ENCODE data around the gene TBC1D25.

The TBC1D25 gene

GRCh38 chrX:48580662-48581061 is 41.1 kb downstream of the TBC1D25 start:
- H3K4me2 ChIP-seq (ENCODE audit: low read depth, low read length, poor library complexity, severe bottlenecking): no peak overlapping the region
- no peak overlapping the region for H3K9ac ChIP-seq (ENCODE audit: low read length)
- H3K36me3 ChIP-seq (ENCODE audit: low read length): peaks cover 22% of the 10 kb centered on the region
- H3K79me2 ChIP-seq (ENCODE audit: insufficient read depth, low read length): peaks cover 6% of the 10 kb centered on the region
- no peak overlapping the region for H2AFZ ChIP-seq (ENCODE audit: low read depth, low read length, severe bottlenecking)
- H3F3A ChIP-seq (ENCODE audit: insufficient read depth): peaks cover 30% of the 10 kb centered on the region
- H3K4me3 ChIP-seq (ENCODE audit: insufficient read depth, low read length, poor library complexity, severe bottlenecking): no peak overlapping the region
- H3K9me2 ChIP-seq (replicated peaks; ENCODE audit: insufficient read depth, low read length): no peaks in the 10 kb centered on the region
- H3K27me3 ChIP-seq (ENCODE audit: low read length): no peaks in the 10 kb centered on the region
- TF ChIP-seq EZH2phosphoT487 (conservative IDR thresholded peaks at IDR 0.05; ENCODE audit: low read length): no peak
- no peak for TF ChIP-seq CTCF (IDR thresholded peaks at IDR 0.05; ENCODE audit: insufficient read depth, low read length, poor library complexity, severe bottlenecking)
- peaks cover 2% of the 10 kb centered on the region; the same call in 1 of the 2 replicates for H4K20me1 ChIP-seq (ENCODE audit: low read depth, low read length)
- no peak overlapping the region for H3K27ac ChIP-seq (ENCODE audit: low read depth, low read length)
- no peaks in the 10 kb centered on the region for H3K9me3 ChIP-seq (ENCODE audit: insufficient read depth, low read length)

- H3K9me2 ChIP-seq (replicated peaks; ENCODE audit: insufficient read depth, low read length): no peaks in the 10 kb centered on the region
- no peaks in the 10 kb centered on the region for H3K27me3 ChIP-seq (ENCODE audit: low read length)
- H4K20me1 ChIP-seq (ENCODE audit: low read depth, low read length): no peaks in the 10 kb centered on the region
- no peak overlapping the region for H3K9ac ChIP-seq (ENCODE audit: low read length)
- no peak overlapping the region for H3K27ac ChIP-seq (ENCODE audit: low read depth, low read length)
- TF ChIP-seq CTCF (IDR thresholded peaks at IDR 0.05; ENCODE audit: insufficient read depth, low read length, poor library complexity, severe bottlenecking): no peak
- TF ChIP-seq EZH2phosphoT487 (conservative IDR thresholded peaks at IDR 0.05; ENCODE audit: low read length): no peak
- H3K4me2 ChIP-seq (ENCODE audit: low read depth, low read length, poor library complexity, severe bottlenecking): no peak overlapping the region
- H3K79me2 ChIP-seq (ENCODE audit: insufficient read depth, low read length): no peaks in the 10 kb centered on the region
- H3F3A ChIP-seq (ENCODE audit: insufficient read depth): peaks cover 6% of the 10 kb centered on the region
- H3K36me3 ChIP-seq (ENCODE audit: low read length): no peaks in the 10 kb centered on the region
- no peak overlapping the region for H3K4me3 ChIP-seq (ENCODE audit: insufficient read depth, low read length, poor library complexity, severe bottlenecking)
- H2AFZ ChIP-seq (ENCODE audit: low read depth, low read length, severe bottlenecking): no peak overlapping the region
- no peaks in the 10 kb centered on the region for H3K9me3 ChIP-seq (ENCODE audit: insufficient read depth, low read length)
These were observed 45.2 kb downstream of the TBC1D25 start for GRCh38 chrX:48584698-48585097.

- H3K79me2 ChIP-seq (ENCODE audit: insufficient read depth, low read length): no peaks in the 10 kb centered on the region
- no peaks in the 10 kb centered on the region for H3K9me3 ChIP-seq (ENCODE audit: insufficient read depth, low read length)
- no peaks in the 10 kb centered on the region for H3F3A ChIP-seq (ENCODE audit: insufficient read depth)
- no peaks in the 10 kb centered on the region for H3K27me3 ChIP-seq (ENCODE audit: low read length)
- no peak overlapping the region for H3K4me2 ChIP-seq (ENCODE audit: low read depth, low read length, poor library complexity, severe bottlenecking)
- H3K9ac ChIP-seq (ENCODE audit: low read length): no peak overlapping the region
- H3K4me3 ChIP-seq (ENCODE audit: insufficient read depth, low read length, poor library complexity, severe bottlenecking): no peak overlapping the region
- no peak overlapping the region for H3K27ac ChIP-seq (ENCODE audit: low read depth, low read length)
- no peaks in the 10 kb centered on the region for H4K20me1 ChIP-seq (ENCODE audit: low read depth, low read length)
- H2AFZ ChIP-seq (ENCODE audit: low read depth, low read length, severe bottlenecking): no peak overlapping the region
- TF ChIP-seq EZH2phosphoT487 (conservative IDR thresholded peaks at IDR 0.05; ENCODE audit: low read length): no peak
- no peak for TF ChIP-seq CTCF (IDR thresholded peaks at IDR 0.05; ENCODE audit: insufficient read depth, low read length, poor library complexity, severe bottlenecking)
- H3K36me3 ChIP-seq (ENCODE audit: low read length): no peaks in the 10 kb centered on the region
- H3K9me2 ChIP-seq (replicated peaks; ENCODE audit: insufficient read depth, low read length): no peaks in the 10 kb centered on the region
These were observed 50.1 kb downstream of the TBC1D25 start for GRCh38 chrX:48589482-48590162.

All from SU-DHL-6 (cell line).